HG03354 (cell line): ENCODE data around the gene YWHAH.

Experiments used
- ATAC-seq: cut with Tn5 transposase; IDR thresholded peaks from one replicate; pipeline ENCODE4 v1.9.1; 2021; ENCODE audit warnings: mild to moderate bottlenecking; ENCODE audit not compliant: unreplicated experiment, poor library complexity, severe bottlenecking

YWHAH gene

DNA sequence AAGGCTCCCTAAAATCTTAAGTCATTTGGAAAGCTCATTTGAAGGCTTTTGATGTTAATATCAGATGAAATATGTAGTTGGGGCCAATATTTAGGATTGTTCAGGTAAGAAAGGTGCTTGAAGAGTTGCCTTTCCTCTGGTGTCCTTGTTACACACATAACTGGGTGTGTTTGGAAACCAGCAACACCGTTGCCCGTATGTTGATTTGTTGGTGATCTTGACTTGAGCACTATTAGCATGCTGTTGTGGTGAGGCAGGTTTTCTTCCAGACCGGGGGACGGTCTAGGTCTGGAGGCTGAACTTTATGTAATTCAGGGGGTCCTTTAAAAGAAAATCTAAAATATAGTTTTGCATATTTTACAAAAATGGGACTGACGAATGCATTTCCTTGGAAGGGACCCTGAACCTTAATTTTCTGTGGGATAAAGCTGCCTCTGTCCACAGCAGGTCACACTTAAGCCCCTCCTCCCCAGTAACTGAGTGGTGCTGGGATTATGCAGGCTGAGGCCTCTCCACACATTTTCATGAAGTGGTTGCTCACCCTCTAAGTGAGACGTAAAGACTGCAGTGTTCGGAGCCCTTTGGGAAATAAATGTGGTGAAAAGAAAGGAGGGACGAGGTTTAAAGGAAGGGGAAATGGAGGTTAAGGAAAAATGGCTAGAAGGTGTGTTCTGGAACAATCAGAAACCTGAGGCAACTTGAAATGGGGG, 1.8 kb downstream of the YWHAH start:
- no peak for ATAC-seq

DNA sequence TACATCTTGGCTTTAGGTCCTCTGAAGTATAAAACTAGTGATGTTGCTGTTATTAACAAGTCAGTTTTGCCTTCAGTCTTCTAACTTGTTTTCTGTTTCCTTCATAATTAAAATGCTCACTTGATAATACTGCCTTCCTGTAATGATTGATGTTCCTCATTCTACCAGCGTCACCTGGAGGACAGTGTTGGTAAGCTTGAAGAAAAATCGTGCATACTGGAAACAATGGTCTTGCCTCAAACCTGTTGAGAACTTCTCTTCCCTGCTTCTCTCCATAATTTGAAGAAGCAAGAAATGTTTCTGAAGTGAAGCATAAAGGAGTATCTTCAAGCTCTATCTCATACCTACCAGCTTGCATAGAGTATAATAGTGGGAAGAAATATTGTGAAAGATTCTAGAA, 3.0 kb downstream of the YWHAH start:
- no peak for ATAC-seq

DNA sequence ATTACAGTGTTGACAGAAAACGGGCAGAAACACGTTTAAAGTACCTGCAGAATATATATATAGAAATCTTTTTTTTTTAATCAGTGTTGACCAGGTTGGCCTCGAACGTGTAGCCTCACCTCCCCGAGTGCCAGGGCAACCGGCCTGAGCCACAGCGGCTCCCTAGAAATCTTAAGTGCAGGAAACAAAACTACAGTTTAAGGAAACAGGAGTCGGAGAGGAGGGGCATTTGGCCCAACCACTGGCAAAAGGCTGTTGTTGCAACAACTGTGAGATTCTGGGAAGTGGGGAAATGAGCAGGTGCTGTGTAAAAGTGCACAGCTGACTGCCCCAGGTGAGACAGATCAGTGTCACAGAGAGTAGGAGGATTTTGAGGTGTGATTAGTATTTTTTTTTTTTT, 3.7 kb downstream of the YWHAH start:
- no peak for ATAC-seq

DNA sequence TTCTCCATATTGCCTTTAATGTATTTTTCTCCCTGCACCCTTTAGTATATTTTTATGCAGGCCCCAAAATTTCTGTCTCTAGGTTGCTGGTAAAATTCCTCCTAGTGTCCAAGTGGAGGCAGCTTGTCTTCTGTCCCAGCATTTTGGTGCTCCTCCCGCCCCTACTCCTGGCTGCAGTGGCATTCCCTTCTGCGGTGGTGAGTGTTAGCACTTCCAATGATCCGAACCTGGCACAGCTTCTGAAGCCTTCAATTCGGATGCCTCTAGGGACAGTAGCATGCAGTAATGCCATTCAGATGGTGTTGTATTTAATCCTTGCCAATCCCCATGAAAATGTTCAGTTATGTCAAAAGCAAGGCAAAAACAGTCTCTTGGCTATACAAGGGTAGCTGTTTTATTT, 5.9 kb downstream of the YWHAH start:
- ATAC-seq, result no peak

DNA sequence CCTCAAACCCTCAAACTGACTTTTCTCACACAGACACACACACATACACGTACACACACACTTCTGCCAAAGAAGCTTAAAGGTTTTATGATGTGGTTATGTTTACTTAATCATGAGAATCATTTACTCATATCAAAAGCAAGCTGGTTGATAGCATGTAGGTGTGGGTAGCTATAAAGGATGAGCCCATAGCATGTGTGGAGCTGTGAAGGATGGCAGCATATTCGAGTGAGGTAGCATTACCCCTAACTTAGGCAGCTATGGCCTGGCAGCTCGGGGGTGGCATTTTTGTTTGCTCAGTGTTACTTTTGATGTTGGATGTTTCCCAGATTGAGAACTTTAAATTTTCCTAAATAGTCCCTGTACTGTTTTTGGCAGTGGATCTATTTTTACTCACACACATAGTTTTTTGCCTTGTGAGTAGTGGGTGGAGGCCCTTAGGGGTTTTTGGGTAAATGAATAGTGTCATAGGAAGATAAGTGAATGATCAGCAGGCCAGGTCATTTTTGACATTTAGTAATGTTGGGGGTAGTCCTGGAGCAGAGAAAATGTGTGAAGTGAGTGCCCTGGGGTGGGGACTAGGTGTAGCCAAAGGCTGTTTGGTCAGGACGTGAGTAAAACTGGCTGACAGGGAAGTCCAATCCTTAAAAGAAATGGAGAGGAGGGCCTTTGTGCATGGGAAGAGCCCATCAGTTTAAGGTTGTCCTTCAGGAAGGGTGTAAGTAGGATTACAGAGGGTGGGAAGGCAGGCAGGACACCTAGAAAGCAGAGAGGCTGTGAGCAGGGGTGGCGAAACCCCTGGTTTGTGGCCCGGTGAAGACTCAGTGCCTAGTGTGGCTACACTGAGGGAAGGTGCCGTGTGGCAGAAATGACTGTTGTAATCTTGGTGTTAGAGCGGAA, 7.1 kb downstream of the YWHAH start:
- ATAC-seq, result no peak

DNA sequence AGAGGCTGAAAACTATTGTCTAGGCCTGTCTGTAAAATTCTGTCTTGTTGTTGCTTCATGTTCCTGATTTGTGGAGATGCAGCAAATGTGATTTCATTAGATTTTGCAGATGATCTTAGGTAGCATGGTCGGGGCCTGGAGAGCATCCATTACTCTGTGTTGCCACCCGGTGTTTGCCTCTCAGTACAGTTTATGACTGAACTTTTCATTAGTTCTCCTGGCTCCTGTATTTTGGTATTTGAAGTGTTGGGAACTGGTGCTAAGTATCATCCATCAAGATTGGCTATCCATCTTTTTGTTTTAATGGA, 7.7 kb downstream of the YWHAH start:
- no peak for ATAC-seq

DNA sequence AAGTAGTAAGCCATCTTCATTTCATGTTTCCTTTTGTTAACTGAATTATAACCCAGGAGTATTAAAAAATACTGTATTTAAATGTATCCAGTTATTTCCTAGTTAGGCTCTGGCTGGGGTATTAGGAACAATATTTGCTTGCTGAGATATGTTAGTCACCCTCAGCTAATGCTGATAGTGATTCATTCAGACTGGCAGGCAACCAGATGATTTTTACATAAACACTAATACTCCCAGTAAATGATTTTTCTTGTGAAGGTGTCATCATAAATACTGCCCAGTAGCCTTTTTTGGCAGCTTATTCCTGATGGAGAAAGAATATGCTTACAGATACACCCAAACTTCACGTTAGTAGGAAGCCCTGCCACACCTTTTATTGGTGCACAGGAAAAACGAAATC, 8.1 kb downstream of the YWHAH start:
- no peak for ATAC-seq

DNA sequence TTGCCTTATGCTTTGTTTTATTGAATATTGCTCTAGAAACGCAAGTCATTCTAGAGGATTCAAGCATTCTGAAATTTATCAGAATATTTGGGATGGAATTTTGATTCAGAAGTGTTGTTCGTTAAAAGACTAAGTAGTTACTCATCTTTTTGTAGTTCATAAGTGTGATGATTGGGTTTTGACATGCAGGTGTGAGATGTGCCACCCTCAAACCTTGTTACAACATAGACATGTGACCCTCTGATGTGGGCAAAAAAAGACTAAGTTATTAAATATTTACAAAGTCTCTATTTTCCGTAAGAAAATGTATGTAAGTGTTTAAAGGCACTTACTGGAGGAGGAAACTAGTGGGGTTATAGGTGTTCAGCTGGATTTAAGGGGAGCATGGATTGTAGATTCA, 8.9 kb downstream of the YWHAH start:
- ATAC-seq, result no peak

DNA sequence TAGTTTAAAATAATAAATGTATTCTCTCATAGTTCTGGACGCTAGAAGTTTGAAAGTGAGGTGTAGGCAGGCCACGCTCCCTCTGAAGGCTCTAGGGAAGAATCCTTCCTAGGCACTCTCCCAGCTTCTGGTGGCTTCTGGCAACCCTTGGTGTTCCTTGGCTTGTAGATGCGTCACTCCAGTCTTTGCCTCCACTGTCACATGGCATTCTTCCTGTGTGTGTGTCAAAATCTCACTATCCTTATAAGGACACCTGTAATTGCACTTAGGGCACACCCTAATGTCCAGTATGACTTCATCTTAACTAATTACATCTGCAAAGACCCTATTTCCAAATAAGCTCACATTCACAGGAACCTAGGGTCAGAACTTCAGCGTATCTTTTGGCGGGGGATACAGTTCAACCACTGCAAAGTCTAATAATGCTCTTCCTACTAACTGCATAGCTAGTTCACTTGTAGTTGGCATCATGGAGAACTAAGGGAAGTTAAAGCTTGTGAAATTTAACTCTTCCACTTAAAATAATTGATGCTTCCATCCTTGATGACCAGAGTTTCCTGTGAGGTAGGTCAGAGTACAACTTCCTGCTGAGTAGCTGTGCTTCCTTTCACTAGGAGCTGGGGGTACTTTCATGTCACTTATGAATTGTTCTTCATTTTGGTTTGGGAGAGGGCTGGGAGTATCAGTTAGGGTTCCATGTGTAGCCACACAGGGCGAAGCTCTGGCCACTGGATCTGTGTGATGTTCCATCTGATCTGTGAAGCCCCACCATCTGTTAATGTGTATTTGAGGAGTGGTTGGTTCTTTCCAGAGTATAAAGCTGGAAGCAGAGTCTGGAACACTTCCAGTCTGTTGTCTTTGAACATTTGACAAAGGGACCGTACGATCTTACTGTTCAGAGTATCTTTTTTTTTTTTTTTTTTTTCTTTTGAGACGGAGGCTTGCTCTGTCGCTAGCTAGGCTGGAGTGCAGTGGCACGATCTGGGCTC, 10.5 kb downstream of the YWHAH start:
- no peak for ATAC-seq

DNA sequence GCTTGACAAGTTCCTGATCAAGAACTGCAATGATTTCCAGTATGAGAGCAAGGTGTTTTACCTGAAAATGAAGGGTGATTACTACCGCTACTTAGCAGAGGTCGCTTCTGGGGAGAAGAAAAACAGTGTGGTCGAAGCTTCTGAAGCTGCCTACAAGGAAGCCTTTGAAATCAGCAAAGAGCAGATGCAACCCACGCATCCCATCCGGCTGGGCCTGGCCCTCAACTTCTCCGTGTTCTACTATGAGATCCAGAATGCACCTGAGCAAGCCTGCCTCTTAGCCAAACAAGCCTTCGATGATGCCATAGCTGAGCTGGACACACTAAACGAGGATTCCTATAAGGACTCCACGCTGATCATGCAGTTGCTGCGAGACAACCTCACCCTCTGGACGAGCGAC, 12.0 kb downstream of the YWHAH start:
- no peak for ATAC-seq

DNA sequence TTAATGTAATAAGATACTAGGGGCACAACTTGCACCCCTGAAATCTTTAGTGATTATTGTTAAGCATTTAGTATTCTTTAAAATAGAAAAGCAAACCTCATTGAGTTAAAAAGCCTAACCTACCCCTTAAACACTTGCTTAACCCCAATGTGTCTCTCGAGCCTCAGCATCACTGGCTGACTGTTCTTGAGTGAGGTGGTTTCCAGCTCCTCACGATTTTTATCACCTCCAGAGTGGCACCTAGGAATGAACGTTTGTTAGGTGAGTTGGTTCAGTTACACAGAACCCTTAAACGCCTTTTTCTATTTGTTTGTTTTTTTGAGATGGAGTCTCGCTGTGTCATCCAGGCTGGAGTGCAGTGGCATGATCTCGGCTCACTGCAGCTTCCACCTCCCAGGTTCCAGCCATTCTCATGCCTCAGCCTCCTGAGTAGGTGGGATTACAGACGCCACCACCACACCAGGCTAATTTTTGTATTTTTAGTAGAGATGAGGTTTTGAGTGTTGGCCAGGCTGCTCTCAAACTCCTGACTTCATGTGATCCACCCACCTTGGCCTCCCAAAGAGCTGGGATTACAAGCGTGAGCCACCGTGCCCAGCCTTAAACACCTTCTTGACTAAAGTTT, 13.7 kb downstream of the YWHAH start:
- no peak for ATAC-seq

DNA sequence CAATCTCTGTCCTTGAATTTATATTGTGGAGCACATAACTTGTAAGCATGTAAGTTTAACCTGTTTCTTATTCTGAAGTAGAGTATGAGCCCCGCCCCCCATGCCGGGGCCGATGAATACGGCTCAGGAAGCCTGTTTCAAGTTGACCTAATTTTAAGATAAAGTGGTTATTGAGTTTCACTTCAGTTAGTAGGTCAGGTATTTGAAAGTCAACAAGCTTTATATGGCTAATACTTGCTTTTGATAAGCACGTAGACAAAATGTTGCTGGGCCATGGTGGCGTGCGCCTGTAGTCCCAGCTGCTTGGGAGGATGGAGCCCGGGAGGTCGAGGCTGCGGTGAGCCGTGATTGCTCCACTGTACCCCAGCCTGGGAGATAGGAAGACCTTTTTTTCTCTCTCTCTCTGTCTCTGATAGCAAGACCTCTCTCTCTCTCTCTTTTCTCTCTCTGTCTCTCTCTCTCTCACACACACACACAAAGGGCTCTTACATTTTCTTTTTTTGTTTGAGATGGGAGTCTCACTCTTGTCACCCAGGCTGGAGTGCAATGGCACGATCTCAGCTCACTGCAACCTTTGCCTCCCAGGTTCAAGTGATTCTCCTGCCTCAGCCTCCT, 14.4 kb downstream of the YWHAH start:
- no peak for ATAC-seq

DNA sequence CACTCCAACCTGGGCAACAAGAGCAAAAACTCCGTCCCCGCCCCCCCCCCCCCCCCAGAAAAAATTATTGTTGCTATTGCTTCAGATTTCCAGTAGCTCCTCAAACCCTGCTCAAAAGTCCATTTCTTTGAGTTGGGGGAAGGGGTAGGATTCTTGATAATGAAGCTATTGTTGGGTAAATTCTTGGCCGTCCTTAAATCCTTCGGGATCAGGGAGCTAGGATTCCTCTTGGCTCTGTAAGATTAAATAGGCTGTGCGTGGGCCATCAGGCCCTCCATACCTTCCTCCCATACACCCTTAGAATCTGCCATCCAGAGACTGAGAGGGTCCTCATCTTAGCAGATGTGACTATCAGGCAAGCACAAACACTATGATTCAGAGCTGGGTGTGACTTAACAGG, 16.4 kb downstream of the YWHAH start:
- ATAC-seq, result no peak

DNA sequence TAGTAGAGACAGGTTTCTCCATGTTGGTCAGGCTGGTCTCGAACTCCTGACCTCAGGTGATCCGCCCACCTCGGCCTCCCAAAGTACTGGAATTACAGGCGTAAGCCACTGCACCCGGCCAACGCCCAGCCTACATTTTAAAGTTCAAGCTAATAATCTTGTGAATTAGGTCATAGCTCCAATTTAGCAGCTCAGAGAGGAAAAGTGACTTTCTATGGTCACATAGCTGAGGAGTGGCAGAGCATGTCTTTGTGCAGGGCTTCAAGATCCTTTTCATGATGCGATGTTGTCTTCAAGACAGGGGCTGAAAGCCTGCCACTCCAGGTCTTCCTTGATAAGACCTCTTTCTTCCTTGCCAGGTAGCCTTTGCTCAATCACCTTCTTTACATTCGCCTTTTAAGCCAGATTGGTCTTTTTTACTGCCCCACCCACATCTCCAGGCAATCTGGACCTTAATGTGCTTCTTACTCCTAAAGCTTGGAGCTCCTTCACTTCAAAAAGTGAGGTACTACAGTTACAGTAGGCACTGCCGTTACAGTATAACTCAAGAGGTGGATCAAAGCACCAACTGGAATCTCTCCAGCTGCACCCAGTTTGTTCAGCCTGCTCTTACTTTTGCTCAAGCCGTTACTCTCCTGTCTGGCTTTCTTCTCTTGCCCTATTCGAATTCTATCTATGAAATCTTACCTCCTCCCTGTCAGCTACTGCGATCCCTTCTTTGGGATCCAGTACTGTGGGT, 18.2 kb downstream of the YWHAH start:
- ATAC-seq, result no peak

DNA sequence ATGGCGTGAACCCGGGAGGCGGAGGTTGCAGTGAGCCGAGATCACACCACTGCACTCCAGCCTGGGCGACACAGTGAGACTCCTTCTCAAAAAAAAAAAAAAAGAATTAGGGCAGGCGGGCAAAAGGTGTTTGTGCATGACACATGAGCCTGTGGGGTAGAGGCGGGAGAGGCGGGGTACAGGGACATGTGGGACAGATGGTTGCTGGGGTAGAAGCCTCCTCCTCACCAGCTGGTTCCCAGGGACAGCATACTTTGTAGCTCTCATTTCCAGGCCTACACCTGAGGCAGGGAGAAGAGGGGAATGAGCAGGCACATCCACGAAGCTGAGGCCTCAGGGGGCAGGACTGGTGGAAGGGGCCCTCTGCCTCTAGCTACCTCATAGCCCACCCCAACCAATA, 23.7 kb downstream of the YWHAH start:
- no peak for ATAC-seq

DNA sequence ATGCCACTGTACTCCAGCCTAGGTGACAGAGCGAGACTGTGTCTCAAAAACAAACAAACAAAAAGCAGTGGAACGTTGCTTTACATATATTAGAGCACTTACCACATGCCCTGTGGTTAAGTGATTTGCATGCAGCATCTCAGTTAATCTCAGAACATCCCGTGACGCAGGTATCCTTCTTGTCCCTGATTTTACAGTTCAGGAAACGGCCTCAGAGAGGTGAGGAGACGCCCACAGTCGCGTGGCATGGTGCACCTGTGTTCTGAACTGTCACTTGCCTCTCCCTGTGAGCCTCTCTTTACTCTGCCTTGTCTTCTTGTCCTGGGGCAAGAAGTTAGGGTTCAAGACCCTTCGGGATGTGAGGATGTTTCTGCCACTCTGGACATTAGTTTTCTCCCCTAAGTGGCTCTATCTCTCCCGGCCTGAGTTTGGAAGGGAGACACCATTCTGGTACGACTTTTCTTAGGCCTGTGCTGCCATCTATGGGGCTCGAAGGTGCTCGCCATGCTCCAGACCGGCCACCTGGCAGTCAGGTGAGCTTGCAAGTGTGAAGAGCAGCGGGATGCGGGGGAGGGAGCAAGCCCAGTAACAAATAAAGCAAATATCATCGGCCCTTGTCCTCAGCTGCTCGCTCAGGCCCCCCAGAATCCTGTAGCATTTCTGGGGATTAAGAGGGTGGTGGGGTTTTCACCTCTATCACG, 25.6 kb downstream of the YWHAH start:
- peak; percentile 45 for ATAC-seq

DNA sequence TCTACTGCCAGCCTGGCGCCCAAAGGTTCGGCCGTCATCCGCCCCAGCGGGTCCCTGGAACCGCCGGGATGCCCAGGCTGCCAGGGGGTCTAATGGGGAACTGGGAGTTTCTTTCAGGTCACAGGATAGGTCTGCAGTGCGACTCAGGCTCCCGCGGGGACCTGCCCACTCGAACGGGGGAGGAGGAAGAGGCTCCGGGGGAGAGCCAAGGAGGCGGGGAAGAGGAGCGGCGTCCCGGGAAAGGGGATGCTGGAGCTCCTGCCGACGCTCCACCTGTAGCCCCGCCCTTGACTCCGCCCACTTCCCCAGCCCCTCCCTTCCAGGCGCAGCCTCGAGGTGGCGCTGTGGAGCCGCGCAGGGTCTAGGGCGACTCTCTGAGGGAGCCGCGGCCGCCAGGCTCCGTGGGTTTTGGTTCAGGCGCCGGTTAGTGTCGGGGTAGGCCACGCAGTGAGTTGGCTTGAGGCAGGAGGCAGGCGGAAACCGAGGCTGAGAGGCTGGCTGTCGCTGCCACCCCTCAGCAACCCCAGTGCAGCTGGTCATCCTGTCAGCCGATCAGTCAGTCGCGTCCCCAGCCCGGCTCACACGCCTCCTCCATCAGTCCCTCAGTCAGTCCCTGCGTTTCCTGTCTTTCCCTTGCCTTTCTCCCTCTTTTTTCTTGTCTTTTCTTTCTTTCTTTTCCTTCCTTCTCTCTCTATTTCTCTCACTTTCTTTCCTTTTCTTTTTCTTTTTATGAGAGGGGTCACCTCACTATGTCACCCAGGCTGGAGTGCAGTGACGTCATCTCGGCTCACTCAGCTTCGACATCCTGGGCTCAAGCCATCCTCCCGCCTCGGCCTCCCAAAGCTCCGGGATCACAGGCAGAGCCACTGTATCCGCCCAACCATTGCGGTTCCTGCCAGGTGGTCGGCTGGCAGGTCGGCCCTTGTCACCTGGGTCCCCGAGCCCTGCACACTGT, 26.4 kb downstream of the YWHAH start:
- peak; percentile 71 for ATAC-seq
